MM.1S (cell line): Measurements from ENCODE around the gene IGSF9B.

ENCODE experiments used
- EZH2 ChIP-seq: fragments of 300-600 bp; sonication (generic); optimal IDR thresholded peaks from 2 replicates; pipeline ENCODE3; 2017; ENCODE audit warnings: low read depth, mild to moderate bottlenecking, antibody characterized with exemption, low read length, mixed read lengths
- EZH2phosphoT487 ChIP-seq: fragments of 300-600 bp; sonication (generic); IDR thresholded peaks from 2 replicates; pipeline ENCODE4 v1.6.1; 2018; ENCODE audit warnings: antibody characterized with exemption, low read length
- TF ChIP-seq, protein P1 (sequence below): fragments of 300-600 bp; sonication (generic); IDR thresholded peaks from 2 replicates; pipeline ENCODE4 v1.5.1; 2016; ENCODE audit warnings: antibody characterized with exemption, low read length, mixed read lengths

DNA sequence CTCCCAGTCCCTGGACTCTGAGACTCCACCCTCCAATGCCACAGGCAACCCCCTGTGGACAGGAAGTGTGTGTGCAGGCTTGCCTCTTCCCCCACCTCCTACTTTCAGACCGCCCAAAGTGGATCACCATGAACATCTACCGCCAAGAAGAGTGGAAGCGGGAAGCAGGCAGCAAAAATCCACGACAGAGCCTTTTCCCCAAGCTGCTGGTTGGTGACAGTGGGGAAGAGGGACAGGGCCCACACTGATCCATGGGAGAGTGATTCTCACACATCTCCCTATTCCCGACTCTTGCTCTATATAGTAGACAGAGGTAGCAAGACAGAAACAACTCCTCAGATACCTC lies 58.0 kb downstream of the IGSF9B start:
- TF ChIP-seq, protein P1, sequence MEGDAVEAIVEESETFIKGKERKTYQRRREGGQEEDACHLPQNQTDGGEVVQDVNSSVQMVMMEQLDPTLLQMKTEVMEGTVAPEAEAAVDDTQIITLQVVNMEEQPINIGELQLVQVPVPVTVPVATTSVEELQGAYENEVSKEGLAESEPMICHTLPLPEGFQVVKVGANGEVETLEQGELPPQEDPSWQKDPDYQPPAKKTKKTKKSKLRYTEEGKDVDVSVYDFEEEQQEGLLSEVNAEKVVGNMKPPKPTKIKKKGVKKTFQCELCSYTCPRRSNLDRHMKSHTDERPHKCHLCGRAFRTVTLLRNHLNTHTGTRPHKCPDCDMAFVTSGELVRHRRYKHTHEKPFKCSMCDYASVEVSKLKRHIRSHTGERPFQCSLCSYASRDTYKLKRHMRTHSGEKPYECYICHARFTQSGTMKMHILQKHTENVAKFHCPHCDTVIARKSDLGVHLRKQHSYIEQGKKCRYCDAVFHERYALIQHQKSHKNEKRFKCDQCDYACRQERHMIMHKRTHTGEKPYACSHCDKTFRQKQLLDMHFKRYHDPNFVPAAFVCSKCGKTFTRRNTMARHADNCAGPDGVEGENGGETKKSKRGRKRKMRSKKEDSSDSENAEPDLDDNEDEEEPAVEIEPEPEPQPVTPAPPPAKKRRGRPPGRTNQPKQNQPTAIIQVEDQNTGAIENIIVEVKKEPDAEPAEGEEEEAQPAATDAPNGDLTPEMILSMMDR = no peak
- TF ChIP-seq EZH2 = no peak
- TF ChIP-seq EZH2phosphoT487 = no peak
